NCI-H460 (cell line): Measurements from ENCODE around the gene CHD5. TPM values are rescaled to one million over a fixed set of nuclear protein-coding genes. Genes with fewer than 3 reads are reported as not detected.

Experiments
- DNase-seq: peaks from one replicate; pipeline ENCODE4 v3.0.0-alpha.2; 2016; ENCODE audit warnings: low read depth; ENCODE audit errors: extremely low read depth
- total RNA-seq: library from RNA; depleted of rRNA; stranded (reverse); fragments of >200 nt; shearing (Covaris generic); gene quantifications from 2 replicates; pipeline ENCODE4 v1.2.3, GENCODE V29; 2014

The CHD5 gene
- total RNA-seq, 1 experiment from 2014 or later: 0.30 TPM

- DNase-seq: no peak
Observed at GRCh38 chr1:6177681-6178380, 2.3 kb downstream of the CHD5 start.

GRCh38 chr1:6176779-6177178 is 3.3 kb downstream of the CHD5 start:
- no peak for DNase-seq

GRCh38 chr1:6175411-6175828 is 4.7 kb downstream of the CHD5 start:
- no peak for DNase-seq

- no peak for DNase-seq
Observed at GRCh38 chr1:6174621-6175410, 5.3 kb downstream of the CHD5 start.

GRCh38 chr1:6172549-6172948 is 7.6 kb downstream of the CHD5 start:
- no peak for DNase-seq

- no peak for DNase-seq
Observed at GRCh38 chr1:6171548-6172124, 8.5 kb downstream of the CHD5 start.

- DNase-seq: no peak
Observed at GRCh38 chr1:6170742-6171201, 9.3 kb downstream of the CHD5 start.

- DNase-seq: no peak
Observed at GRCh38 chr1:6170116-6170741, 9.9 kb downstream of the CHD5 start.

GRCh38 chr1:6168947-6169586 is 11.1 kb downstream of the CHD5 start:
- no peak for DNase-seq

- DNase-seq: no peak
Observed at GRCh38 chr1:6167391-6168303, 12.5 kb downstream of the CHD5 start.

GRCh38 chr1:6166655-6167390 is 13.3 kb downstream of the CHD5 start:
- DNase-seq: no peak

- no peak for DNase-seq
Observed at GRCh38 chr1:6166221-6166620, 13.9 kb downstream of the CHD5 start.

- no peak for DNase-seq
Observed at GRCh38 chr1:6165441-6165985, 14.6 kb downstream of the CHD5 start.

GRCh38 chr1:6165027-6165426 is 15.1 kb downstream of the CHD5 start:
- no peak for DNase-seq

GRCh38 chr1:6163973-6164617 is 16.0 kb downstream of the CHD5 start:
- DNase-seq: no peak

GRCh38 chr1:6163191-6163972 is 16.7 kb downstream of the CHD5 start:
- DNase-seq: no peak

- no peak for DNase-seq
Observed at GRCh38 chr1:6162773-6163172, 17.3 kb downstream of the CHD5 start.
